Astrocyte of the cerebellum (primary cell): Measurements from ENCODE around the gene HTR4.
"Not testable (repeated sequence)": the region's sequence is repeated elsewhere in the genome, so short reads cannot be mapped to it uniquely, and the experiment has no call there.

Experiments
- DNase-seq: peaks from one replicate; pipeline ENCODE4 v3.0.0-alpha.2; 2011; ENCODE audit warnings: low read depth
- H3K4me3 ChIP-seq: 2 replicates; pipeline ENCODE4 v1.5.1; 2011; ENCODE audit warnings: mild to moderate bottlenecking, low read depth, low read length, moderate library complexity
- CTCF ChIP-seq: IDR thresholded peaks from 2 replicates; pipeline ENCODE4 v1.5.1; 2012; ENCODE audit warnings: low read length, low read depth, moderate library complexity, mild to moderate bottlenecking; ENCODE audit errors: missing control alignments
- in situ Hi-C: cut with HindIII; loops from 2 replicates; pipeline ENCODE4 v1.10.0; 2017; ENCODE audit warnings: low sequenced_read_pairs

The HTR4 gene

GRCh38 chr5:148685520-148686134 lies 31.3 kb upstream of the HTR4 start:
- DNase-seq = no peak
- no peak for TF ChIP-seq CTCF
- in situ Hi-C loops = no loop called here
- no peak overlapping the region for H3K4me3 ChIP-seq

- DNase-seq = no peak
- in situ Hi-C loops = no loop called here
- no peak overlapping the region for H3K4me3 ChIP-seq
- TF ChIP-seq CTCF = no peak
Measured at GRCh38 chr5:148684528-148684927, 30.2 kb upstream of the HTR4 start.

- no peak overlapping the region for H3K4me3 ChIP-seq
- in situ Hi-C loops = no loop called here
- TF ChIP-seq CTCF = no peak
Measured at GRCh38 chr5:148683651-148684050, 29.3 kb upstream of the HTR4 start.

GRCh38 chr5:148682058-148683026 lies 28.0 kb upstream of the HTR4 start:
- in situ Hi-C loops = no loop called here
- H3K4me3 ChIP-seq = no peak overlapping the region
- DNase-seq = no peak
- no peak for TF ChIP-seq CTCF

More at GRCh38 chr5:148683651-148684050, 29.3 kb upstream of the HTR4 start:
- DNase-seq = no peak

- TF ChIP-seq CTCF = no peak
- no peak for DNase-seq
- in situ Hi-C loops = no loop called here
- H3K4me3 ChIP-seq = no peak overlapping the region
Measured at GRCh38 chr5:148681157-148682057, 27.1 kb upstream of the HTR4 start.

- not testable (repeated sequence) for H3K4me3 ChIP-seq
Measured at GRCh38 chr5:148673704-148674103, 19.4 kb upstream of the HTR4 start.

More at GRCh38 chr5:148673704-148674103, 19.4 kb upstream of the HTR4 start:
- DNase-seq, in situ Hi-C loops: not testable (repeated sequence)
